HL-60 (cell line): ENCODE measurements around the gene SLC25A48.

Experiments
- CTCF ChIP-seq: IDR thresholded peaks from one replicate; pipeline ENCODE4 v1.5.1; 2011; ENCODE audit warnings: low read length, control low read depth, inconsistent platforms; ENCODE audit not compliant: insufficient read depth
- GABPA ChIP-seq: IDR thresholded peaks from 2 replicates; pipeline ENCODE4 v1.6.1; 2012; ENCODE audit warnings: low read depth
- POLR2AphosphoS5 ChIP-seq: IDR thresholded peaks from 2 replicates; pipeline ENCODE4 v1.6.1; 2012; ENCODE audit warnings: low read depth

GRCh38 chr5:135930949-135931295 is 96.5 kb downstream of the SLC25A48 start:
- TF ChIP-seq CTCF (no peak), POLR2AphosphoS5 (no peak), GABPA (no peak)
